Neuronal stem cell (in vitro differentiated cells): Measurements from ENCODE around the gene LNX1.

Source experiments
- DNase-seq: peaks from one replicate; pipeline ENCODE4 v3.0.0-alpha.2; 2013; ENCODE audit warnings: low spot score
- H2AFZ ChIP-seq: one replicate; pipeline ENCODE4 v1.6.1; 2013; ENCODE audit warnings: mild to moderate bottlenecking, low read length, inconsistent platforms
- H2AK5ac ChIP-seq: 2 replicates; pipeline ENCODE4 v1.6.1; 2013; ENCODE audit warnings: low read depth, mild to moderate bottlenecking, inconsistent platforms, low read length, moderate library complexity, mixed read lengths
- H2BK120ac ChIP-seq: 2 replicates; pipeline ENCODE4 v1.6.1; 2013; ENCODE audit warnings: low read depth, mild to moderate bottlenecking, inconsistent platforms, low read length, moderate library complexity, mixed read lengths
- H2BK12ac ChIP-seq: one replicate; pipeline ENCODE4 v1.6.1; 2013; ENCODE audit warnings: low read length, inconsistent platforms
- H2BK15ac ChIP-seq: 2 replicates; pipeline ENCODE4 v1.6.1; 2013; ENCODE audit warnings: mild to moderate bottlenecking, low read length, inconsistent platforms, mixed read lengths
- H2BK5ac ChIP-seq: one replicate; pipeline ENCODE4 v1.6.1; 2013; ENCODE audit warnings: inconsistent platforms, mild to moderate bottlenecking, low read length, moderate library complexity
- H3K14ac ChIP-seq: one replicate; pipeline ENCODE4 v1.6.1; 2013; ENCODE audit warnings: low read length, inconsistent platforms
- H3K18ac ChIP-seq: 2 replicates; pipeline ENCODE4 v1.6.1; 2013; ENCODE audit warnings: low read length, inconsistent platforms
- H3K23ac ChIP-seq: 2 replicates; pipeline ENCODE4 v1.6.1; 2013; ENCODE audit warnings: low read depth, mild to moderate bottlenecking, mixed read lengths, low read length, inconsistent platforms; ENCODE audit not compliant: poor library complexity
- H3K27ac ChIP-seq: replicated peaks from 3 replicates; pipeline ENCODE4 v1.5.1; 2013; ENCODE audit warnings: low read length, inconsistent platforms
- H3K27me3 ChIP-seq, 3 experiments: 2 replicates each; pipeline ENCODE4 v1.6.1; 2013; ENCODE audit warnings: low read length in 3 of 3, mild to moderate bottlenecking in 2 of 3, inconsistent platforms in 1 of 3, low read depth in 1 of 3, mixed read lengths in 1 of 3, moderate library complexity in 1 of 3; ENCODE audit not compliant: control insufficient read depth in 3 of 3, insufficient read depth in 3 of 3
- H3K36me3 ChIP-seq, 2 donors: replicated peaks in 1 of 2; 2 replicates each; pipeline ENCODE4 v1.6.1; 2013; ENCODE audit warnings: low read length in 2 of 2; ENCODE audit not compliant: control insufficient read depth in 2 of 2, insufficient read depth in 2 of 2
- H3K4ac ChIP-seq: 2 replicates; pipeline ENCODE4 v1.6.1; 2013; ENCODE audit warnings: inconsistent platforms, mild to moderate bottlenecking, low read length, moderate library complexity
- H3K4me1 ChIP-seq, 2 donors: 1 replicate in 1 of 2; 2 replicates in 1 of 2; pipeline ENCODE4 v1.6.1; 2013; ENCODE audit warnings: low read length in 2 of 2, low read depth in 1 of 2; ENCODE audit not compliant: control insufficient read depth in 2 of 2, insufficient read depth in 1 of 2
- H3K4me2 ChIP-seq: one replicate; pipeline ENCODE4 v1.6.1; 2013; ENCODE audit warnings: mild to moderate bottlenecking, low read length, inconsistent platforms; ENCODE audit not compliant: insufficient read depth, poor library complexity, severe bottlenecking
- H3K4me3 ChIP-seq, 2 donors: 2 replicates each; pipeline ENCODE4 v1.5.1; 2013; ENCODE audit warnings: low read length in 2 of 2, mild to moderate bottlenecking in 2 of 2, inconsistent platforms in 1 of 2, moderate library complexity in 1 of 2
- H3K79me1 ChIP-seq: one replicate; pipeline ENCODE4 v1.6.1; 2013; ENCODE audit warnings: low read depth, mild to moderate bottlenecking, inconsistent platforms, low read length, moderate library complexity
- H3K9ac ChIP-seq: one replicate; pipeline ENCODE4 v1.6.1; 2013; ENCODE audit warnings: mild to moderate bottlenecking, low read depth, low read length, inconsistent platforms; ENCODE audit not compliant: poor library complexity
- H3K9me3 ChIP-seq, 2 donors: replicated peaks in 1 of 2; 2 replicates each; pipeline versions ENCODE3 to v1.6.1; 2013; ENCODE audit warnings: low read length in 2 of 2, mild to moderate bottlenecking in 2 of 2, inconsistent platforms in 1 of 2, low read depth in 1 of 2, mixed read lengths in 1 of 2, moderate library complexity in 1 of 2; ENCODE audit not compliant: control insufficient read depth in 2 of 2, insufficient read depth in 1 of 2
- H4K8ac ChIP-seq: one replicate; pipeline ENCODE4 v1.6.1; 2013; ENCODE audit warnings: low read depth, mild to moderate bottlenecking, inconsistent platforms, low read length, moderate library complexity
- H4K91ac ChIP-seq: one replicate; pipeline ENCODE4 v1.6.1; 2013; ENCODE audit warnings: low read length, low read depth, mild to moderate bottlenecking, inconsistent platforms; ENCODE audit not compliant: poor library complexity
- WGBS, 2 donors: extraction: QIAGEN DNeasy Blood & Tissue Kit; methylation state at CpG; one replicate each; pipeline ENCODE4 v1.1.7; 2013; ENCODE audit warnings: missing lambda C conversion rate in 2 of 2, mixed read lengths in 1 of 2; ENCODE audit not compliant: insufficient read length in 2 of 2, insufficient replicate concordance in 1 of 2; ENCODE audit errors: extremely low coverage in 2 of 2; 5-methylcytosine and 5-hydroxymethylcytosine counted together

LNX1 gene

GRCh38 chr4:53618321-53618720 is 27.0 kb upstream of the LNX1 start:
- no peak overlapping the region for H2BK5ac ChIP-seq
- H3K4me3 ChIP-seq: no peak overlapping the region
- H4K91ac ChIP-seq: no peak overlapping the region
- H3K9me3 ChIP-seq: no peaks in the 10 kb centered on the region
- no peak overlapping the region for H3K9ac ChIP-seq
- H3K18ac ChIP-seq: no peak overlapping the region
- H3K79me1 ChIP-seq: no peaks in the 10 kb centered on the region
- H2BK15ac ChIP-seq: no peak overlapping the region
- no peak overlapping the region for H2BK120ac ChIP-seq
- no peak overlapping the region for H2BK12ac ChIP-seq
- no peak overlapping the region for H2AFZ ChIP-seq
- no peak overlapping the region for H2AK5ac ChIP-seq
- H3K4me1 ChIP-seq: no peaks in the 10 kb centered on the region
- no peak overlapping the region for H3K14ac ChIP-seq
- H3K27ac ChIP-seq: no peak overlapping the region
- no peak overlapping the region for H4K8ac ChIP-seq
- no peak overlapping the region for H3K4ac ChIP-seq
- H3K27me3 ChIP-seq: no peaks in the 10 kb centered on the region
- no peak overlapping the region for H3K23ac ChIP-seq
- H3K36me3 ChIP-seq: no peaks in the 10 kb centered on the region
- no peak overlapping the region for H3K4me2 ChIP-seq
- no CpG with 5 or more reads among the region's 1 CpG for WGBS, 2 donors
- DNase-seq: no peak

- no peak overlapping the region for H3K14ac ChIP-seq
- no peak overlapping the region for H2BK15ac ChIP-seq
- no peak overlapping the region for H3K18ac ChIP-seq
- H3K36me3 ChIP-seq: no peaks in the 10 kb centered on the region
- H3K79me1 ChIP-seq: no peaks in the 10 kb centered on the region
- H2BK5ac ChIP-seq: no peak overlapping the region
- H3K4me3 ChIP-seq: no peak overlapping the region
- no peak overlapping the region for H3K4ac ChIP-seq
- no peak overlapping the region for H3K9ac ChIP-seq
- H4K91ac ChIP-seq: no peak overlapping the region
- no peaks in the 10 kb centered on the region for H3K4me1 ChIP-seq
- no peak overlapping the region for H2AFZ ChIP-seq
- no peak overlapping the region for H2BK120ac ChIP-seq
- H3K4me2 ChIP-seq: no peak overlapping the region
- H2AK5ac ChIP-seq: no peak overlapping the region
- no peaks in the 10 kb centered on the region for H3K27me3 ChIP-seq
- H3K23ac ChIP-seq: no peak overlapping the region
- no peak overlapping the region for H2BK12ac ChIP-seq
- DNase-seq: no peak
- H4K8ac ChIP-seq: no peak overlapping the region
- no peaks in the 10 kb centered on the region for H3K9me3 ChIP-seq
- no peak overlapping the region for H3K27ac ChIP-seq
Observed at GRCh38 chr4:53617101-53617680, 25.9 kb upstream of the LNX1 start.

- H3K27ac ChIP-seq: no peak overlapping the region
- H3K4me3 ChIP-seq: no peak overlapping the region
- no peak overlapping the region for H4K91ac ChIP-seq
- H2BK15ac ChIP-seq: no peak overlapping the region
- H3K27me3 ChIP-seq: no peaks in the 10 kb centered on the region
- no peak overlapping the region for H3K9ac ChIP-seq
- no peak for DNase-seq
- H3K23ac ChIP-seq: no peak overlapping the region
- no CpG with 5 or more reads among the region's 2 CpGs for WGBS, 2 donors
- no peak overlapping the region for H2BK120ac ChIP-seq
- H3K9me3 ChIP-seq: no peaks in the 10 kb centered on the region
- no peak overlapping the region for H3K4me2 ChIP-seq
- H3K18ac ChIP-seq: no peak overlapping the region
- no peak overlapping the region for H4K8ac ChIP-seq
- no peak overlapping the region for H2AK5ac ChIP-seq
- no peak overlapping the region for H2BK5ac ChIP-seq
- H3K4me1 ChIP-seq: no peaks in the 10 kb centered on the region
- no peak overlapping the region for H3K4ac ChIP-seq
- no peaks in the 10 kb centered on the region for H3K36me3 ChIP-seq
- no peak overlapping the region for H3K14ac ChIP-seq
- H3K79me1 ChIP-seq: no peaks in the 10 kb centered on the region
- H2AFZ ChIP-seq: no peak overlapping the region
- H2BK12ac ChIP-seq: no peak overlapping the region
Observed at GRCh38 chr4:53616219-53616618, 24.9 kb upstream of the LNX1 start.

GRCh38 chr4:53614591-53614990 is 23.3 kb upstream of the LNX1 start:
- H3K9me3 ChIP-seq: no peaks in the 10 kb centered on the region
- no peak overlapping the region for H2AFZ ChIP-seq
- no peaks in the 10 kb centered on the region for H3K36me3 ChIP-seq
- H2AK5ac ChIP-seq: no peak overlapping the region
- no peak overlapping the region for H3K4me2 ChIP-seq
- H3K27me3 ChIP-seq: no peaks in the 10 kb centered on the region
- no peak for DNase-seq
- H3K4ac ChIP-seq: no peak overlapping the region
- no peak overlapping the region for H2BK5ac ChIP-seq
- H2BK12ac ChIP-seq: no peak overlapping the region
- H3K14ac ChIP-seq: no peak overlapping the region
- H4K8ac ChIP-seq: no peak overlapping the region
- H3K23ac ChIP-seq: no peak overlapping the region
- no peaks in the 10 kb centered on the region for H3K79me1 ChIP-seq
- no peak overlapping the region for H3K9ac ChIP-seq
- H3K18ac ChIP-seq: no peak overlapping the region
- no peak overlapping the region for H3K4me3 ChIP-seq
- H2BK15ac ChIP-seq: no peak overlapping the region
- no peak overlapping the region for H2BK120ac ChIP-seq
- no peaks in the 10 kb centered on the region for H3K4me1 ChIP-seq
- WGBS, 2 donors: no CpG with 5 or more reads among the region's 3 CpGs
- no peak overlapping the region for H4K91ac ChIP-seq
- H3K27ac ChIP-seq: no peak overlapping the region
